ENCODE results near the gene CEMIP2.
"Not testable (repeated sequence)": the region's sequence is repeated elsewhere in the genome, so short reads cannot be mapped to it uniquely, and the experiment has no call there.

The CEMIP2 gene

GRCh38 chr9:71709384-71709783 lies 58.9 kb downstream of the CEMIP2 start:
- DNase-seq = no peak

GRCh38 chr9:71706176-71706575 lies 62.1 kb downstream of the CEMIP2 start:
- DNase-seq = no peak

- DNase-seq = no peak
These were observed 63.5 kb downstream of the CEMIP2 start for GRCh38 chr9:71704796-71705195.

- no peak for DNase-seq
These were observed 65.0 kb downstream of the CEMIP2 start for GRCh38 chr9:71703172-71703872.

- no peak for DNase-seq
These were observed 70.4 kb downstream of the CEMIP2 start for GRCh38 chr9:71697882-71698281.

GRCh38 chr9:71694332-71694731 lies 74.0 kb downstream of the CEMIP2 start:
- no peak for DNase-seq

GRCh38 chr9:71693607-71694006 lies 74.7 kb downstream of the CEMIP2 start:
- no peak for DNase-seq

- DNase-seq = no peak
These were observed 76.0 kb downstream of the CEMIP2 start for GRCh38 chr9:71692337-71692736.

GRCh38 chr9:71691576-71691975 lies 76.7 kb downstream of the CEMIP2 start:
- not testable (repeated sequence) for DNase-seq

- DNase-seq = no peak
These were observed 77.5 kb downstream of the CEMIP2 start for GRCh38 chr9:71690689-71691435.

- DNase-seq = no peak
These were observed 78.1 kb downstream of the CEMIP2 start for GRCh38 chr9:71690063-71690688.

- DNase-seq = no peak
These were observed 80.6 kb downstream of the CEMIP2 start for GRCh38 chr9:71687676-71688075.

- no peak for DNase-seq
These were observed 82.3 kb downstream of the CEMIP2 start for GRCh38 chr9:71685988-71686387.

GRCh38 chr9:71685394-71685793 lies 82.9 kb downstream of the CEMIP2 start:
- no peak for DNase-seq

GRCh38 chr9:71684566-71684965 lies 83.7 kb downstream of the CEMIP2 start:
- no peak for DNase-seq

GRCh38 chr9:71683598-71684235 lies 84.6 kb downstream of the CEMIP2 start:
- no peak for DNase-seq

GRCh38 chr9:71681708-71682272 lies 86.5 kb downstream of the CEMIP2 start:
- DNase-seq = no peak

GRCh38 chr9:71681104-71681707 lies 87.1 kb downstream of the CEMIP2 start:
- DNase-seq = no peak

GRCh38 chr9:71680189-71680980 lies 87.9 kb downstream of the CEMIP2 start:
- DNase-seq = no peak

- no peak for DNase-seq
These were observed 89.3 kb downstream of the CEMIP2 start for GRCh38 chr9:71678999-71679398.

- DNase-seq = no peak
These were observed 91.1 kb downstream of the CEMIP2 start for GRCh38 chr9:71677209-71677608.

- DNase-seq = no peak
These were observed 91.9 kb downstream of the CEMIP2 start for GRCh38 chr9:71676460-71676859.

Data from GOT3 (cell line).